ENCODE data around the gene GLRX5.

DNA sequence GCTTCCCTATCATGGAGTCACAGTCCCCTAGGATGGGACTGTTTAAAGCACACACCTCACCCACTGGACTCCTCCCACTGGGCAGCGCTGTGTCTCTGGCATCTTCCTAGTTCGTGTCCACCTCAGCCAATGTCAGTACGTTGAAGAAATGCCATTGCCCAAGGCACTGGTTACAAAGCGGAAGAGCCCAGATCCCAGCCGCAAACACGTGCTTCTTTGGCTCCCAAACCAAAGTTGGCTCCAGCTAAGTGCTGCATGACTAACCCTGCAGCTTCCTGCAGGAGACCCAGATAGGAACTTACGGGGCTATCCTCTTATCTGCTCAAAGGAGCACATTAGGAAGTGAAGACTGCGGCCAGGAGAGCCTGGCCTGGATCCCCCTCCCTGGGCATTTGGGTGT lies 27.7 kb upstream of the GLRX5 start:
- TF ChIP-seq, protein P1, sequence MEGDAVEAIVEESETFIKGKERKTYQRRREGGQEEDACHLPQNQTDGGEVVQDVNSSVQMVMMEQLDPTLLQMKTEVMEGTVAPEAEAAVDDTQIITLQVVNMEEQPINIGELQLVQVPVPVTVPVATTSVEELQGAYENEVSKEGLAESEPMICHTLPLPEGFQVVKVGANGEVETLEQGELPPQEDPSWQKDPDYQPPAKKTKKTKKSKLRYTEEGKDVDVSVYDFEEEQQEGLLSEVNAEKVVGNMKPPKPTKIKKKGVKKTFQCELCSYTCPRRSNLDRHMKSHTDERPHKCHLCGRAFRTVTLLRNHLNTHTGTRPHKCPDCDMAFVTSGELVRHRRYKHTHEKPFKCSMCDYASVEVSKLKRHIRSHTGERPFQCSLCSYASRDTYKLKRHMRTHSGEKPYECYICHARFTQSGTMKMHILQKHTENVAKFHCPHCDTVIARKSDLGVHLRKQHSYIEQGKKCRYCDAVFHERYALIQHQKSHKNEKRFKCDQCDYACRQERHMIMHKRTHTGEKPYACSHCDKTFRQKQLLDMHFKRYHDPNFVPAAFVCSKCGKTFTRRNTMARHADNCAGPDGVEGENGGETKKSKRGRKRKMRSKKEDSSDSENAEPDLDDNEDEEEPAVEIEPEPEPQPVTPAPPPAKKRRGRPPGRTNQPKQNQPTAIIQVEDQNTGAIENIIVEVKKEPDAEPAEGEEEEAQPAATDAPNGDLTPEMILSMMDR (IDR thresholded peaks at IDR 0.05): no peak
- TF ChIP-seq MAX (CRISPR knock-in tag; IDR thresholded peaks at IDR 0.05): no peak
- TF ChIP-seq, protein P2, sequence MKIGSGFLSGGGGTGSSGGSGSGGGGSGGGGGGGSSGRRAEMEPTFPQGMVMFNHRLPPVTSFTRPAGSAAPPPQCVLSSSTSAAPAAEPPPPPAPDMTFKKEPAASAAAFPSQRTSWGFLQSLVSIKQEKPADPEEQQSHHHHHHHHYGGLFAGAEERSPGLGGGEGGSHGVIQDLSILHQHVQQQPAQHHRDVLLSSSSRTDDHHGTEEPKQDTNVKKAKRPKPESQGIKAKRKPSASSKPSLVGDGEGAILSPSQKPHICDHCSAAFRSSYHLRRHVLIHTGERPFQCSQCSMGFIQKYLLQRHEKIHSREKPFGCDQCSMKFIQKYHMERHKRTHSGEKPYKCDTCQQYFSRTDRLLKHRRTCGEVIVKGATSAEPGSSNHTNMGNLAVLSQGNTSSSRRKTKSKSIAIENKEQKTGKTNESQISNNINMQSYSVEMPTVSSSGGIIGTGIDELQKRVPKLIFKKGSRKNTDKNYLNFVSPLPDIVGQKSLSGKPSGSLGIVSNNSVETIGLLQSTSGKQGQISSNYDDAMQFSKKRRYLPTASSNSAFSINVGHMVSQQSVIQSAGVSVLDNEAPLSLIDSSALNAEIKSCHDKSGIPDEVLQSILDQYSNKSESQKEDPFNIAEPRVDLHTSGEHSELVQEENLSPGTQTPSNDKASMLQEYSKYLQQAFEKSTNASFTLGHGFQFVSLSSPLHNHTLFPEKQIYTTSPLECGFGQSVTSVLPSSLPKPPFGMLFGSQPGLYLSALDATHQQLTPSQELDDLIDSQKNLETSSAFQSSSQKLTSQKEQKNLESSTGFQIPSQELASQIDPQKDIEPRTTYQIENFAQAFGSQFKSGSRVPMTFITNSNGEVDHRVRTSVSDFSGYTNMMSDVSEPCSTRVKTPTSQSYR (CRISPR knock-in tag; IDR thresholded peaks at IDR 0.05): no peak
- TF ChIP-seq ATF3 (CRISPR knock-in tag; conservative IDR thresholded peaks at IDR 0.05): no peak
- TF ChIP-seq, protein P3, sequence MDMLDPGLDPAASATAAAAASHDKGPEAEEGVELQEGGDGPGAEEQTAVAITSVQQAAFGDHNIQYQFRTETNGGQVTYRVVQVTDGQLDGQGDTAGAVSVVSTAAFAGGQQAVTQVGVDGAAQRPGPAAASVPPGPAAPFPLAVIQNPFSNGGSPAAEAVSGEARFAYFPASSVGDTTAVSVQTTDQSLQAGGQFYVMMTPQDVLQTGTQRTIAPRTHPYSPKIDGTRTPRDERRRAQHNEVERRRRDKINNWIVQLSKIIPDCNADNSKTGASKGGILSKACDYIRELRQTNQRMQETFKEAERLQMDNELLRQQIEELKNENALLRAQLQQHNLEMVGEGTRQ (CRISPR knock-in tag; IDR thresholded peaks at IDR 0.05): no peak
- no peak for TF ChIP-seq HMGA2 (CRISPR knock-in tag; IDR thresholded peaks at IDR 0.05)

Measured in WTC11 (cell line).